Measurements from ENCODE around the gene KRTAP12-1.

Gene KRTAP12-1

GRCh38 chr21:44681861-44682579 lies at the start of gene KRTAP12-1:
Gene KRTAP12-1 (minus strand): TSS chr21:44682163. CDS start chr21:44682123, 40 bp downstream.
- no peak for DNase-seq

- no peak for DNase-seq
Measured at GRCh38 chr21:44730951-44731579, 49.1 kb upstream of the KRTAP12-1 start.

GRCh38 chr21:44730028-44730395 lies 48.0 kb upstream of the KRTAP12-1 start:
- no peak for DNase-seq

GRCh38 chr21:44729336-44730027 lies 47.5 kb upstream of the KRTAP12-1 start:
- no peak for DNase-seq

- no peak for DNase-seq
Measured at GRCh38 chr21:44728716-44729115, 46.8 kb upstream of the KRTAP12-1 start.

GRCh38 chr21:44727757-44728156 lies 45.8 kb upstream of the KRTAP12-1 start:
- DNase-seq: no peak

- DNase-seq: no peak
Measured at GRCh38 chr21:44727321-44727720, 45.4 kb upstream of the KRTAP12-1 start.

GRCh38 chr21:44726826-44727225 lies 44.9 kb upstream of the KRTAP12-1 start:
- no peak for DNase-seq

- no peak for DNase-seq
Measured at GRCh38 chr21:44724926-44725325, 43.0 kb upstream of the KRTAP12-1 start.

GRCh38 chr21:44724196-44724595 lies 42.2 kb upstream of the KRTAP12-1 start:
- DNase-seq: no peak

GRCh38 chr21:44723177-44724131 lies 41.5 kb upstream of the KRTAP12-1 start:
- no peak for DNase-seq

GRCh38 chr21:44722731-44723130 lies 40.8 kb upstream of the KRTAP12-1 start:
- no peak for DNase-seq

- no peak for DNase-seq
Measured at GRCh38 chr21:44720170-44720569, 38.2 kb upstream of the KRTAP12-1 start.

GRCh38 chr21:44718571-44718970 lies 36.6 kb upstream of the KRTAP12-1 start:
- DNase-seq: no peak

GRCh38 chr21:44718093-44718492 lies 36.1 kb upstream of the KRTAP12-1 start:
- no peak for DNase-seq

- no peak for DNase-seq
Measured at GRCh38 chr21:44716984-44717383, 35.0 kb upstream of the KRTAP12-1 start.

- DNase-seq: no peak
Measured at GRCh38 chr21:44714905-44715304, 32.9 kb upstream of the KRTAP12-1 start.

GRCh38 chr21:44713846-44714245 lies 31.9 kb upstream of the KRTAP12-1 start:
- DNase-seq: no peak

GRCh38 chr21:44713130-44713529 lies 31.2 kb upstream of the KRTAP12-1 start:
- DNase-seq: no peak

GRCh38 chr21:44712203-44713028 lies 30.5 kb upstream of the KRTAP12-1 start:
- DNase-seq: no peak

GRCh38 chr21:44711327-44712202 lies 29.6 kb upstream of the KRTAP12-1 start, which contains the start of gene TSPEAR:
Gene TSPEAR (minus strand): TSS chr21:44711572. CDS start chr21:44711514, 58 bp downstream.
- no peak for DNase-seq
